Fibroblast of the aortic adventitia (primary cell): Measurements from ENCODE around the gene PRKCH. TPM values are rescaled to one million over a fixed set of nuclear protein-coding genes. Genes with fewer than 3 reads are reported as not detected.

ENCODE experiments used
- DNase-seq: peaks from one replicate; pipeline ENCODE4 v3.0.0-alpha.2; 2010; ENCODE audit warnings: low read depth
- H3K4me3 ChIP-seq: 2 replicates; pipeline ENCODE4 v1.5.1; 2011; ENCODE audit warnings: low read depth, mild to moderate bottlenecking, control low read depth, low read length, moderate library complexity
- CTCF ChIP-seq: IDR thresholded peaks from 2 replicates; pipeline ENCODE4 v1.5.1; 2011; ENCODE audit warnings: mild to moderate bottlenecking, low read length, control low read depth, inconsistent platforms; ENCODE audit not compliant: insufficient read depth
- total RNA-seq: library from RNA; depleted of rRNA; stranded (reverse); fragments of >200 nt; gene quantifications from 2 replicates; pipeline ENCODE4 v1.2.3, GENCODE V29; 2012; ENCODE audit warnings: low replicate concordance

Gene PRKCH
- total RNA-seq, 1 donor, result 4.2 TPM

- no peak for DNase-seq
- no peak for TF ChIP-seq CTCF
- no peak overlapping the region for H3K4me3 ChIP-seq
Observed at GRCh38 chr14:61593330-61593729, 272.0 kb downstream of the PRKCH start.

- no peak overlapping the region for H3K4me3 ChIP-seq
- no peak for DNase-seq
- TF ChIP-seq CTCF, result no peak
Observed at GRCh38 chr14:61596990-61597389, 275.6 kb downstream of the PRKCH start.

- DNase-seq, result no peak
- H3K4me3 ChIP-seq, result no peak overlapping the region
Observed at GRCh38 chr14:61598980-61599379, 277.6 kb downstream of the PRKCH start.

GRCh38 chr14:61599942-61600341 lies 278.6 kb downstream of the PRKCH start:
- TF ChIP-seq CTCF, result no peak
- H3K4me3 ChIP-seq, result no peak overlapping the region
- no peak for DNase-seq

More at GRCh38 chr14:61598980-61599379, 277.6 kb downstream of the PRKCH start:
- no peak for TF ChIP-seq CTCF

Other genes with a start within 250 kb of the PRKCH start
- gene TMEM30B, start 40.2 kb upstream of the PRKCH start, total RNA-seq, result 3.8 and 4.9 TPM in 2 replicates